Mesendoderm (in vitro differentiated cells): ENCODE measurements around the gene CMPK1.

ENCODE experiments used
- DNase-seq: peaks from one replicate; pipeline ENCODE4 v3.0.0; 2013
- H2AK5ac ChIP-seq: 2 replicates; pipeline ENCODE4 v1.6.1; 2013; ENCODE audit warnings: low read length, inconsistent platforms
- H2BK120ac ChIP-seq: 2 replicates; pipeline ENCODE4 v1.6.1; 2013; ENCODE audit warnings: low read depth, mild to moderate bottlenecking, low read length, moderate library complexity, mixed read lengths
- H2BK15ac ChIP-seq: replicated peaks from 2 replicates; pipeline ENCODE4 v1.6.1; 2013; ENCODE audit warnings: low read depth, mild to moderate bottlenecking, moderate library complexity
- H2BK5ac ChIP-seq: 2 replicates; pipeline ENCODE4 v1.6.1; 2013; ENCODE audit warnings: low read length, inconsistent platforms
- H3K18ac ChIP-seq: 2 replicates; pipeline ENCODE4 v1.6.1; 2013; ENCODE audit warnings: mild to moderate bottlenecking, low read length, mixed read lengths
- H3K23ac ChIP-seq: one replicate; pipeline ENCODE4 v1.6.1; 2013; ENCODE audit warnings: low read length
- H3K27ac ChIP-seq: 2 replicates; pipeline ENCODE4 v1.5.1; 2013; ENCODE audit warnings: low read depth, mild to moderate bottlenecking, inconsistent platforms, low read length, moderate library complexity
- H3K27me3 ChIP-seq: 2 replicates; pipeline ENCODE4 v1.6.1; 2013; ENCODE audit warnings: low read length, control low read depth, mild to moderate bottlenecking, inconsistent platforms; ENCODE audit not compliant: insufficient read depth, poor library complexity
- H3K36me3 ChIP-seq: 2 replicates; pipeline ENCODE4 v1.6.1; 2013; ENCODE audit warnings: low read length, inconsistent platforms; ENCODE audit not compliant: control insufficient read depth, insufficient read depth
- H3K4ac ChIP-seq: one replicate; pipeline ENCODE4 v1.6.1; 2013; ENCODE audit warnings: low read depth, mild to moderate bottlenecking, low read length, moderate library complexity
- H3K4me1 ChIP-seq: 2 replicates; pipeline ENCODE4 v1.6.1; 2013; ENCODE audit warnings: low read depth, low read length, inconsistent platforms; ENCODE audit not compliant: control insufficient read depth
- H3K4me2 ChIP-seq: 2 replicates; pipeline ENCODE4 v1.6.1; 2013; ENCODE audit warnings: low read length
- H3K4me3 ChIP-seq: 2 replicates; pipeline ENCODE4 v1.5.1; 2013; ENCODE audit warnings: mild to moderate bottlenecking, low read length
- H3K56ac ChIP-seq: one replicate; pipeline ENCODE4 v1.6.1; 2013; ENCODE audit warnings: low read length
- H3K79me1 ChIP-seq: 2 replicates; pipeline ENCODE4 v1.6.1; 2013; ENCODE audit warnings: low read length, inconsistent platforms
- H3K79me2 ChIP-seq: 2 replicates; pipeline ENCODE4 v1.6.1; 2013; ENCODE audit warnings: mild to moderate bottlenecking, low read length; ENCODE audit not compliant: control insufficient read depth, insufficient read depth
- H3K9ac ChIP-seq: 2 replicates; pipeline ENCODE4 v1.6.1; 2013; ENCODE audit warnings: low read length, inconsistent platforms
- H4K5ac ChIP-seq: one replicate; pipeline ENCODE4 v1.6.1; 2013; ENCODE audit warnings: low read length
- H4K8ac ChIP-seq: one replicate; pipeline ENCODE4 v1.6.1; 2013; ENCODE audit warnings: low read depth, mild to moderate bottlenecking, control low read depth, low read length, moderate library complexity
- WGBS: extraction: QIAGEN DNeasy Blood & Tissue Kit; methylation state at CpG from one replicate; pipeline ENCODE4 v1.1.7; 2013; ENCODE audit warnings: low lambda C conversion rate, missing lambda C conversion rate; ENCODE audit not compliant: insufficient coverage; ENCODE audit errors: extremely low coverage; 5-methylcytosine and 5-hydroxymethylcytosine counted together

Gene CMPK1

GRCh38 chr1:47415728-47416318, 82.2 kb downstream of the CMPK1 start, which contains the start of gene FOXE3:
TSS of gene FOXE3 (plus strand) at chr1:47416285. CDS start at chr1:47416316, 31 bp downstream.
- Histone ChIP-seq H4K8ac (no peak within 1 kb of the TSS), H3K18ac (no peak within 1 kb of the TSS), H3K4me1 (no peaks in the 10 kb centered on the region), H3K79me2 (no peaks in the 10 kb centered on the region), H2AK5ac (no peak within 1 kb of the TSS), H3K36me3 (no peaks in the 10 kb centered on the region), H3K4ac (no peak within 1 kb of the TSS), H3K79me1 (no peaks in the 10 kb centered on the region), H3K27ac (no peak within 1 kb of the TSS), H3K23ac (no peak within 1 kb of the TSS), H3K4me3 (no peak within 1 kb of the TSS), H2BK15ac (no peak within 1 kb of the TSS), H4K5ac (no peak within 1 kb of the TSS), H3K56ac (peak within 1 kb of the TSS; percentile 67), H2BK120ac (no peak within 1 kb of the TSS), H3K9ac (no peak within 1 kb of the TSS), H2BK5ac (no peak within 1 kb of the TSS), H3K4me2 (peak within 1 kb of the TSS; percentile 38), H3K27me3 (peaks cover 53% of the 10 kb centered on the region)
- DNase-seq, result no peak
- WGBS, result no CpG with 5 or more reads among the region's 21 CpGs

- Histone ChIP-seq H3K79me1 (no peaks in the 10 kb centered on the region), H3K56ac (peak overlapping the region; percentile 67)
Measured at GRCh38 chr1:47416319-47417169, 83.0 kb downstream of the CMPK1 start.

GRCh38 chr1:47417170-47418044, 83.8 kb downstream of the CMPK1 start:
- no peak overlapping the region for H4K5ac ChIP-seq
- no peak overlapping the region for H2BK120ac ChIP-seq
- no peak overlapping the region for H3K4me2 ChIP-seq
- no peak overlapping the region for H3K9ac ChIP-seq
- no peaks in the 10 kb centered on the region for H3K79me2 ChIP-seq
- no peaks in the 10 kb centered on the region for H3K4me1 ChIP-seq
- WGBS, result no CpG with 5 or more reads among the region's 39 CpGs
- no peak overlapping the region for H4K8ac ChIP-seq
- no peak overlapping the region for H3K27ac ChIP-seq
- H2BK5ac ChIP-seq, result no peak overlapping the region
- H3K23ac ChIP-seq, result no peak overlapping the region
- no peak overlapping the region for H2AK5ac ChIP-seq
- H3K36me3 ChIP-seq, result no peaks in the 10 kb centered on the region
- no peak overlapping the region for H3K18ac ChIP-seq
- H2BK15ac ChIP-seq, result no peak overlapping the region
- H3K56ac ChIP-seq, result no peak overlapping the region
- H3K4ac ChIP-seq, result no peak overlapping the region
- no peaks in the 10 kb centered on the region for H3K79me1 ChIP-seq
- DNase-seq, result no peak
- peaks cover 54% of the 10 kb centered on the region for H3K27me3 ChIP-seq
- H3K4me3 ChIP-seq, result no peak overlapping the region

More at GRCh38 chr1:47416319-47417169, 83.0 kb downstream of the CMPK1 start:
- Histone ChIP-seq H3K9ac (no peak overlapping the region), H2BK120ac (no peak overlapping the region), H3K79me2 (no peaks in the 10 kb centered on the region), H3K18ac (no peak overlapping the region), H3K4me2 (peak overlapping the region; percentile 38), H3K27me3 (peaks cover 54% of the 10 kb centered on the region), H4K8ac (no peak overlapping the region), H2BK5ac (no peak overlapping the region), H4K5ac (no peak overlapping the region), H2AK5ac (no peak overlapping the region), H3K23ac (no peak overlapping the region), H3K27ac (no peak overlapping the region), H3K4me1 (no peaks in the 10 kb centered on the region), H3K36me3 (no peaks in the 10 kb centered on the region), H3K4ac (no peak overlapping the region), H2BK15ac (no peak overlapping the region), H3K4me3 (no peak overlapping the region)
- DNase-seq, result no peak
- WGBS, result no CpG with 5 or more reads among the region's 134 CpGs

GRCh38 chr1:47418122-47418521, 84.5 kb downstream of the CMPK1 start:
- Histone ChIP-seq H3K4me3 (no peak overlapping the region), H3K36me3 (no peaks in the 10 kb centered on the region), H3K23ac (no peak overlapping the region), H3K56ac (no peak overlapping the region), H3K79me2 (no peaks in the 10 kb centered on the region), H3K4ac (no peak overlapping the region), H2BK120ac (no peak overlapping the region), H3K79me1 (no peaks in the 10 kb centered on the region), H2BK5ac (no peak overlapping the region), H3K18ac (no peak overlapping the region), H3K27ac (no peak overlapping the region), H3K27me3 (peaks cover 54% of the 10 kb centered on the region), H4K8ac (no peak overlapping the region), H2AK5ac (no peak overlapping the region), H4K5ac (no peak overlapping the region), H3K4me1 (no peaks in the 10 kb centered on the region), H2BK15ac (no peak overlapping the region), H3K9ac (no peak overlapping the region), H3K4me2 (no peak overlapping the region)
- no peak for DNase-seq
- no CpG with 5 or more reads among the region's 2 CpGs for WGBS

- no peak overlapping the region for H3K23ac ChIP-seq
- H4K5ac ChIP-seq, result no peak overlapping the region
- no peak overlapping the region for H2BK120ac ChIP-seq
- no peak overlapping the region for H3K4me3 ChIP-seq
- no peaks in the 10 kb centered on the region for H3K79me2 ChIP-seq
- no peaks in the 10 kb centered on the region for H3K4me1 ChIP-seq
- H2AK5ac ChIP-seq, result no peak overlapping the region
- no peaks in the 10 kb centered on the region for H3K79me1 ChIP-seq
- no peaks in the 10 kb centered on the region for H3K36me3 ChIP-seq
- H3K27me3 ChIP-seq, result peaks cover 54% of the 10 kb centered on the region
- no peak overlapping the region for H3K9ac ChIP-seq
- H3K4ac ChIP-seq, result no peak overlapping the region
- peak; percentile 49 for DNase-seq
- H2BK5ac ChIP-seq, result no peak overlapping the region
- no peak overlapping the region for H3K18ac ChIP-seq
- no peak overlapping the region for H3K56ac ChIP-seq
- H4K8ac ChIP-seq, result no peak overlapping the region
- WGBS, result no CpG with 5 or more reads among the region's 6 CpGs
- no peak overlapping the region for H3K27ac ChIP-seq
- H2BK15ac ChIP-seq, result no peak overlapping the region
- no peak overlapping the region for H3K4me2 ChIP-seq
Measured at GRCh38 chr1:47418681-47419325, 85.2 kb downstream of the CMPK1 start.
